Measurements from ENCODE around the gene IGF2.

Gene IGF2

GRCh38 chr11:2169626-2170570 lies 30.7 kb upstream of the IGF2 start:
- DNase-seq (ENCODE audit: low read depth), result no peak

- no peak for DNase-seq (ENCODE audit: low read depth)
These were observed 29.8 kb upstream of the IGF2 start for GRCh38 chr11:2169005-2169378.

- DNase-seq (ENCODE audit: low read depth), result no peak
These were observed 29.3 kb upstream of the IGF2 start for GRCh38 chr11:2168286-2169004.

- DNase-seq (ENCODE audit: low read depth), result no peak
These were observed 28.2 kb upstream of the IGF2 start for GRCh38 chr11:2167141-2168045.

- DNase-seq (ENCODE audit: low read depth), result no peak
These were observed 27.1 kb upstream of the IGF2 start for GRCh38 chr11:2166091-2166851.

- no peak for DNase-seq (ENCODE audit: low read depth)
These were observed 26.4 kb upstream of the IGF2 start for GRCh38 chr11:2165571-2165970.

GRCh38 chr11:2164861-2165555 lies 25.8 kb upstream of the IGF2 start:
- DNase-seq (ENCODE audit: low read depth), result no peak

GRCh38 chr11:2164081-2164480 lies 24.9 kb upstream of the IGF2 start:
- DNase-seq (ENCODE audit: low read depth), result no peak

- DNase-seq (ENCODE audit: low read depth), result no peak
These were observed 24.3 kb upstream of the IGF2 start for GRCh38 chr11:2163428-2163978.

GRCh38 chr11:2160736-2161259 lies 21.6 kb upstream of the IGF2 start, which contains the start of gene INS:
Gene INS, minus strand, starts transcription at chr11:2161209. Its CDS starts 238 bp downstream, at chr11:2160971.
- no peak for DNase-seq (ENCODE audit: low read depth)

GRCh38 chr11:2159536-2160413 lies 20.6 kb upstream of the IGF2 start:
- no peak for DNase-seq (ENCODE audit: low read depth)

GRCh38 chr11:2158966-2159365 lies 19.8 kb upstream of the IGF2 start:
- DNase-seq (ENCODE audit: low read depth), result no peak

- no peak for DNase-seq (ENCODE audit: low read depth)
These were observed 19.1 kb upstream of the IGF2 start for GRCh38 chr11:2158296-2158737.

GRCh38 chr11:2157294-2158040 lies 18.3 kb upstream of the IGF2 start:
- no peak for DNase-seq (ENCODE audit: low read depth)

GRCh38 chr11:2156416-2157182 lies 17.4 kb upstream of the IGF2 start:
- no peak for DNase-seq (ENCODE audit: low read depth)

GRCh38 chr11:2155511-2155910 lies 16.3 kb upstream of the IGF2 start:
- DNase-seq (ENCODE audit: low read depth), result no peak

GRCh38 chr11:2154889-2155288 lies 15.7 kb upstream of the IGF2 start:
- no peak for DNase-seq (ENCODE audit: low read depth)

- DNase-seq (ENCODE audit: low read depth), result no peak
These were observed 15.0 kb upstream of the IGF2 start for GRCh38 chr11:2154195-2154585.
